Fibroblast of skin of left biceps (primary cell): Measurements from ENCODE around the gene ARGLU1.

Experiments
- DNase-seq, 2 experiments: peaks; one replicate each; pipeline ENCODE4 v3.0.0-alpha.2; 2013; ENCODE audit warnings: low read depth in 2 of 2

The ARGLU1 gene

DNA sequence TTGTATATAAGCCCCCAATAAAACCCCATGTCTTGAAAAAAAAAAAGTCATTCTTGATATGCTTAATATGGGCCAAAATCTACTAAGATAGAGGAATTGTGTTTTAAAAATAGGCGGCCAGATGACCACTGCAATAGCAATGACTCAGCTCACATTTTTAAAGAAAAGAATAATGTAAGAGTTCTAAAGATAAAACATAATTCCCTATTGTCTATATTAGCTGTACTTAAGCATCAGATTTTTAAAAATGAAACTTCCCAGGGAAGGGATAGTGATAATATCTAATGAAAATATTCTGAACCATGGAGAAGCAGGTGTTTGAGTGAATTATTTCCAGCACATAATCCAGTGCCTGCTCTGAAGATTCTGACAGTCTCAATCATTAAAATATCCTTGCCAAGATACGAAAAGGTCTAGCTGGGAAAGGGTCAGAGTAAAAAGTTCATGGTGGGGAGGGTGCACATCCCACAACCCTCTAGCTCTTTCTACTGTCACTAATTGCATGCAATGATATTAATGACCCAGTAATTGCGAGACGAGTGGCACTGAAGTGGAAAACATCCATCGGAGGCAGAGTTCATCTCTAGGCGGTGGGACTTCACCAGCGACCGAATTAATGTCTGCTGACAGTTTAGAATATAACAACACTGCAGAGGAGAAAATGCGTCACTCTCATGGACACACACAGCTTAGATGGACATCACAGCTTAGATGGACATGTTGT lies 64.0 kb downstream of the ARGLU1 start:
- no peak for DNase-seq

- DNase-seq: no peak
Observed at GRCh38 chr13:106503272-106503671, 64.7 kb downstream of the ARGLU1 start.

GRCh38 chr13:106500445-106500844 lies 67.5 kb downstream of the ARGLU1 start:
- DNase-seq: no peak

GRCh38 chr13:106499896-106500295 lies 68.0 kb downstream of the ARGLU1 start:
- no peak for DNase-seq

GRCh38 chr13:106499113-106499512 lies 68.8 kb downstream of the ARGLU1 start:
- no peak for DNase-seq

DNA sequence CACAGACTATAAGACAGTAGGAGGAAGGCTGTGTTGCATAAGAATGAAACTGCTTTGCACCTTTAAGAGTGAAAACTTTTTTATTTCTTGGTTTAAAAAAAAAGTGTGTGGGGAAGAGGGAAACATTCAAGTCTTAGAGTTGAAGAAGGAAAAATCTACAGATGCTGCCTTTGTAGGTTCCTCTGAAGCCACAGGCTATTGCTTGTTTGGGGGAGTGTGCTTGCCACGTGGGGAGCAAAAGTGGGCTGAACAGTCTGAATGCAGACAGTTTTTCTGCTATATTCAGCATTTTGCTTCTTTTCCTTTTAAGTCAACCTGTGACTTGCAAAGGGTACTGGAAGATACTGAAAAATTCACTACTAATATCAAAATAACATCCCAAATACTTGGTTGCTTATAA lies 69.4 kb downstream of the ARGLU1 start:
- no peak for DNase-seq

GRCh38 chr13:106498158-106498557 lies 69.8 kb downstream of the ARGLU1 start:
- no peak for DNase-seq

DNA sequence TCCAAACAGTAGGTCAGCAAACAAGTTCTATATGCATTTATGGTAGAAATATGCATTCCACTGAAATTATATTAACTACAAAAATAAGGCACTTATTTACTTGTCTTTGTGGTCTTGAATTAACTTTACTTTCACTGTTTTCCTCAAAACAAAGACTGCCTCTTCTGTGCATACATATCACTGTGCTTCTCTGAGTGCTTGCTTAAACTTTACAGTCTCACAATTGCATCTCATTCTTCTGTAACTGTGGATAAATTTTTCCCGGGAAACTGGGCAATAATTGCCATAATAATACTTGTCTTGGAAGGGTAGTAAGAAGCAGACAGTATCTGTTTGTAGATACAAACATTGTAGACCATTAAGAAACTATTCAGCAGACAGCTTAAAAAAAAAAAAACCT lies 70.9 kb downstream of the ARGLU1 start:
- no peak for DNase-seq

GRCh38 chr13:106496072-106496997 lies 71.6 kb downstream of the ARGLU1 start:
- DNase-seq: no peak

DNA sequence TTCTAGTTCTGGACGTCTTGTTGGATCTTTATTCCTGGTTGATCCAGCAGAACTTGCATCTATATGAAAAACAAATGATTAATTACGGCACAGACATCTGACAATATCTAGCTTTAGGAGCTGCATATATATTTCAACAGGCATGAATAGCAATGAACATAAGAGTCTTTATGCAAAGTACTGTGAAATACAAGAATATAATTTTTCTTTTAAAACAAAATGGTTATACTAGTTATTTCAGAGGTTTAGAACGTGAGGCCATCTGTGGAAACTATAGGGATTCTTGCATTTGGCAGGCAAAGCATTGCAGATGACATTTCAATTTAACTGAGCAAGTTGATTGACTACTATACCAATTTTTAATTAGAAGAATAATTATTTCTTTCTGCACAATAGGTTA lies 73.0 kb downstream of the ARGLU1 start:
- no peak for DNase-seq

DNA sequence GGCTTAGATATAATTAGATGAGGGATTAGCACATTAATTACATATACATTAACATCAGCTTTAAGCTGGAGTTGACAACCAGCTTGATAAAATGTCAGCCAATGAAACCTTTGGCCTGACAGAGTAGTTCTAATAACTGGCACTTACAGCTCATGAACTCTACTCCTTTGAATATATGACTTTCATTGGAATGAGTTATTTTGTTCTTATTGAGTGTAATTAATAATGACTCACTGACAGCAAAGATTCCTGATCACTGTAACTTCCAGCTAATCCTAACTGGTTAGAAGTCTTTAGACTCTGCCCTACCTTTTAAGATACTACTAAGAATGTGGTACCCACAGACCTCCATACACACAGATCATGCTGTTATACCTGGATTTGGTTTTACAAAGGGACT lies 73.4 kb downstream of the ARGLU1 start:
- no peak for DNase-seq

DNA sequence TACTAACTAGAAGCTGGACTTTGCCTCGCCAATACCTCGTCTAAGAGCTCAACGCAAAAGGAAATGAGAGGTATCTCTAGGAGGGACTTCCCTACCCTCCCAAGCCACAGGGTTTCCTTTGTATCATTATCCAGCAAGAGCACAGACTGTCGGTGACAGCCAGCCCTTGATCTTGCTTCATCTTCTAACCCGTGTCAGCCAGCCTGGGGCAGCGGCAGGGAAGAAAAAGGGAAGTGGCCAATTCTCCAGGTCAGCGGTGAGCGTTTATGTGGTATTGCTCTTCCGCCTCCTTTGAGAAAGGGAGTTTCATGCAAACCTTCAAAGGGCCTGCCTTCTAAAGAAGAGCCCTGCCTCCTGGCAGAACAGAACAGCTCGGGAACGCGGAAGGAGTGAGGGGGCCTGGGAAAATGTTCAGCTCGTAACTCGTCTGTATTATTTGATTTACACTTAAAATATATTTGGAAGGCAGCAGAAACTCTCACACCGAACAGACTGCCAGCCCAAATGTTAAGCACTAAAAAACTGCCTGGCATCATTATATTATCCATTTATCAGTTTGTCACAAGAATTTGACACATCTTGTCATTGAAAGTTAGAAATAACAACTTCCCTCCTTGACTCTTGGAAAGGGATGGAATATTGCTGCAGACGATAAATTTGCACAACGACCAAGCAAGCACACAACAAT lies 74.3 kb downstream of the ARGLU1 start:
- no peak for DNase-seq

DNA sequence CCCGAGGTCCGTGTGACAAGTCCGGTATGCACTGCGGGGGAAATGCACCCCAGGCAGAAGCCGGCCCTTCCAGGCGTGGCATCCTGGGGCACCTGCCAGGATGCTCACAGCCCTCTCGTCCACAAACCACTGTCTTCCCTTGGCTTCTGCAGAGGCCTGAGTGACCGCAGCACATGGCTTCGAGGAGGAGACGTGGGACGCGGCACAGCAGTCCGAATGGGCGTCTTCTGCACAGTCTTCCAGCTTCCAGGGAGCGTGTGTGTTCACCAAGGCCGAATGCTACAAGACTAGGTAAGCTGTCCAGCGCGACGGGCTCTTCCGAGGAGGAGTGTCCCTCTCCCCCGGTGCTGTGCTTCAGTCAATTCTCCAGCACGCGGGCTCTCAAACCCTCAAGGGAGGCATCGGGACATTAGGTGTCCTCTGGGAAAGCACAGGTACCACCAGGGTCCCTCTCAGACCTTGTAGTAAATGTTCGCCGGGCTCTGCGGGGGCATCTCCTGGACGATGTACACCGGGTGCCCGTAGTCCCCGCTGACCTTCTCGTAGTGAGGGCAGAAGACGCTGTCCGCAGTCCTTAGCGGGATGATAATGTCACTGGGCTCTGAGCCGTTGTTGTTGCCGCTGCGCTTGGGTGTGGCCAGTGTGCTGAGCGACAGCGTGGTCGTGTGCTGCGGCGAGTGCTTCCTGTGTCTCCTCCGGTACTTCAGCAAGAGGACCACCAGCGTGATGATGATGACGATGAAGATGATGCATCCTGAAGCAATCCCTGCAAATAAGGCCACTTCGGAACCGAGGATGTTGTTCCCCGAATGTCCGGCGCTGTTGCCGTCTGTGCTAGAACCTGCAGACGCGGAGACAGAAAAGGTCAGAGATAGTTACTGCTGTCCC lies 75.1 kb downstream of the ARGLU1 start:
- no peak for DNase-seq

DNA sequence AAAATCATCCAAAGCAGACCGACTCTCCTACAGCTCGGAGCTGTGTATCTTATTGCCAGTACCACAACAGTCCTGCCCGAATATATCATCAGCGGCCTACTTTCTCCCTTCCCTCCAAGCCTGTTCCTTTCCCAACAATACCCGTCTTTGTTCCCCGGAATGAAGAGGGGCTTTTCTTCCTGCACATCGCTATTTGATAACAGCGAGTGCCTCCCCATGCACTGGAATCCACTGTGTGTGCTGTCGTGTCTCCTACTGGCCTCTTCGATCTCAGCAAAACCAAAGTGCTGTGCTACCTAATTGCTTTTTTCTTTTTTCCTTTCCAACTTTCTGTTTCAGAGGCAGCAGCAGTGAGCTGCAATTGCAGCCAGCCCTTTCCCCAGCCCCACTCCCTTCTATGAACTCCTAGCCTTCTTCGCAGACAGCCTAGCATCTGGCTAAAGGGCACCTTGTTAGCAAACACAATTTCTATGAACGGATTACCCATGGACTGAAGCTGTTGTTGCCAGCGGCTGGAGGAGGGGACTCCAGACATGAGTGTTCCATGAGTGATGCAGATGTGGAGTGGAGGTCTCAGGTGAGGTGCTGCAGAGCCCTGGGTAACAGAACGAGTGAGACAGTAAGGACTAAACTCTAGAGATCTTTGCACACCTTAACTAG lies 75.9 kb downstream of the ARGLU1 start:
- DNase-seq: no peak
